Anterior cingulate cortex (tissue), 58 donors: Measurements from ENCODE around the gene PSTPIP1.

Experiments
- DNase-seq, 58 donors: peaks; one replicate each; lab custom pipeline; 2025; lab: John Stamatoyannopoulos, UW

Gene PSTPIP1

DNA sequence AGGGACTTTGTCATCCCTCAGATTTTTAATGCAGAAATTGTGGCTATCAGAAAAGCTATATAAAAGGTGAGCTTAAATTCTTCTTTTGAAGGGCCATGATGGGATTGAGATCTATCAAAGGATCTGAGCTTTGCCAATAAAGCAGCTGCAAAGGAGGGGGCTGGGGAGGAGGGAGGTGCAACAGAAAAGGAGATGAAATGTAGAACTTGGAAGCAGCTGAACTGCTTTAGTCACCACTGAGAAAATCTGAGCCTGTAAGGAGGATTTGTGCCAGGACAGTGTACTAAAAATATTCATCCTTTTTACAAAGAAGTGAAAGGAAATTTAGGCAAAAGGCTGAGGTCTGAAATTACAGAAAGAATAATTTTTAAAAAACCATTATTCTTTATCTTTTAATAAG, 65.6 kb downstream of the PSTPIP1 start:
- peak in 19 of 58 donors; percentile 12 to 73 (median 30) for DNase-seq

DNA sequence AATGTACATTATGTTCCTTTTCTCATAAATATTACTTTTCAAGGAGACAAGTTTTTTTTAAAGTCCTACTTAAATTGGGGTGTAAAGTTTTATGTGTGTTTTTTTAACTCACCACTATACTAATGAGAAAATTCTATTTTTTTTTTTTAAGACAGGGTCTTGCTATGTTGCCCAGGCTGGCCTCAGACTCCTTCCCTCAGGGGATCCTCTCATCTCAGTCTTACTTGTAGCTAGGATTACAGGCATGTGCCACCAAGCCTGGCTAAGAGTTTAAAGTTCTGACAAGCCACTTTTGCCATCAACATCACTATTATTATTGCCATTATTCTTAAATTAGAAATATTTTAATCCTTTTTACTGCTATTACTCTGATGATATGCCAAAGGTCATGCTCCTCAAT, 68.3 kb downstream of the PSTPIP1 start:
- DNase-seq, result no peak

DNA sequence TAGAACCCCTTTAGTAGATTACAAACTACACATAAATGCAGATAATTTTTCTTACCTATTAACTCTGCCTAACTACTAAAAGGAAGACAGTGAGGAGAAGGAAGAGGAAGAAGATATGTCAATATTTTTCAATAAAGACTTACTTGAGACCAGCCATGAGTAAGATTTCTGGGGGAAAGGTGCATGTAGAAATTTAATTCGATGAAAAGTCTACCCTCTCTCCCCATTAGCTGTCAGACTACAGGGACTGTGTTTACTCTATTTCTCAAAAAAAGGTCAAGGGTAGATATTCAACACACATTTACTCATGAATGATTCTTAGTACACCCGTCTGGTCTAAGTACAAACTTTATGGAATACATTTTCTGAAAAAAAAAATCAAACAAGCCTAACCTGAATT, 69.1 kb downstream of the PSTPIP1 start:
- no peak for DNase-seq

DNA sequence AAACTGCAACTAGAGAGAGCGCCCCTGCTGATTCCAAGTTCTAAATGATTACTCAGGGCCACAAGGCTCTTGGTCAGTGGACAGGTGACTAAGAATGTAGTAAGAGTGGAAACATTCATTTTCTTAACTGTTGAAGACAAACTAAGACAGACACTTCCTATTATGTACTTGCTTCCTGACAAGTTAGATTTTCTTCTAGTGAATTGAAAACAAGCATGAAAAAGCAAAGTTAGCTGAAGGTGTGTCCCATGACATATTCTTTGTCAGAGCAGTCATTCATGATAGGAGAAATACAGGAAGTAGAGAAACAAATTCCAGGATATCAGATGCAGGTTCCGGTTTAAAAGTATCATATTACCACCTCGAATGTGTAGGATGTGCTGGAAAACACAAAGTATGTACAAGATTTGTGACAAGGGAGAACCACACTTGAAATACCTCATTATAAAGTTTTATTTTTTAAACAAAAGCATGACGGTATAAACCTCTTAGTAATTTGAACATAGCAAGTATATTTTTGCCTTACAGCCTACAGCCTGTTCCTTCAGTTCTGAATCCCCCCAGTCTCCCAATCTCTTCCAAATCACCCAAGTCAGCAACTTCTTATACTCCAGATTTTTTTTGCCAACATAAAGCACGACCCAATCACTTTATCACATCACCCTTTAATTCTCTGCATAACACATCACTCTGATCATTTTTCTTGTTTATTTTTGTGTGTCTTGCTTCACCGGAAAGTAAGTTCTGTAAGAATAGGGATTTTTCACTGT, 69.8 kb downstream of the PSTPIP1 start:
- DNase-seq, result no peak

GRCh38 chr15:77066971-77067690, 72.2 kb downstream of the PSTPIP1 start:
- no peak for DNase-seq

DNA sequence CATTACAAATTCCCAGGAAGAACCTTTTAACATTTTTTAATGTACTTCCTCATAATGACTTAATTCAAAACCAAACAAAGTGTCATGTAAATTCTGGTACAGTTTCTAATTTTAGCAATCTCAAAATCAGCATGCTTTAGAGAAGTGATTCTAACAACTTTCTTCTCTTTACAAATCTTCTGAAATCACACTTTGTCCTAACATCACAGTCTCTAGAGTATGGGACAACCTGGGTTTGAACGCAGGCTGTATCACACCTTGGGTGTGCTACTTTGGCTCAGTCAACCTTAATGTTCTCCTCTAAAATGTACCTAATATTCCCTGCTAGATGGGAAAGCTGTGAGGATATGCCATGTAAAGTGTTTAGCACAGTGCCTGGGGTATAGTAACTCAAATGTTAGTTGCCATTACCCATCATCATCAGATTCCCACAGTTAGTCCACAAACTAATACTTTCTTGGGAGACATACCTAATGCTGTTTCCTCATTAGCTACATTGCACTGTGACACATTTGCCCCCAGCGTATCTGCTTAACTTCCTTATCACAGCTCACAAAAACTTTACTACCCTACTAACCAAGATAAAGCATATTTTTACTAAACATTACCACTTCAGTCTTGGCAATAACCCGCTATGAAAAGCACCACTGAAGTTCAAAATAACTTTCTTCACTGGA, 72.9 kb downstream of the PSTPIP1 start:
- no peak for DNase-seq

DNA sequence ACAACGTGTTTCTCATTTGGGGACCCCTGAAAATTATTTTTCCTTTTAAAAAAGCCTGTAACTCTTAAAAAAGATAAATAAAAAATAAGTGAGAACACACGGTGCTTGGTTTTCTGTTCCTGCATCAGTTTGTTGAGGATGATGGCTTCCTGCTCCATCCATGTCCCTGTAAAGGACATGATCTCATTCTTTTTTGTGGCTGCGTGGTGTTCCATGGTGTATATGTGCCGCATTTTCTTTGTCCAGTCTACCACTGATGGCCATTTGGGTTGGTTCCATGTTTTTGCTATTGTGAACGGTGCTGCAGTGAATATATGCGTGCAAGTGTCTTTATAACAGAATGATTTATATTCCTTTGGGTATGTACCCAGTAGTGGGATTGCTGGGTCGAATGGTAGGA, 73.7 kb downstream of the PSTPIP1 start:
- no peak for DNase-seq

DNA sequence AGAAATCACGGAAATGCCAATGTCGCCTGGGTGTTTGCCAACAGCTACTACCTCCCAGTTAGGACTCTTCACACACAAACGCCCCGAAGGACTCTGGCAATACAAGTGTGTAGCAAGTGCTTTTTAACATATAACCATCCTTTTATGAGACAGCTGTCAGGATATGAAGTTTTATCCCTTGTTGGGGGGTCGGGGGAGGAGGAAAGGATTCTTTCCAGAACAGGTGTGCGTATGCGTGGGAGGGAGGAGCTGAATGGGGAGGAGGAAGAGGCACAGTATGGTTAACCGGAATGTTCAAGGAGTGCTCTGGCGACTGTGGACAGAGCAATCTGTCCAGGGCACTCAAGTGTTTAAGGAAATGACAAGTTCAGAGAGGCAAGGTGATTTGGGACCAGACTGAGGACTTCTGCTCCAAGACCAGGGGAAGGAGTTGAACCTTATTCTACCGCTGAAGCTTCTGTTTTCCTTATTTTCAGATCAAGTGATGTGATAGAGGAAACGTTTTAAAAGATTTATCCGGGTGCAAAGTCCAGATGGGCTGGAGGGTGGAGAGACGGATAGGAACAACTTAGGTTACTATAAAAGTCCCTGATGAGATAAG, 74.7 kb downstream of the PSTPIP1 start:
- DNase-seq, result peak in 1 of 58 donors; percentile 8

- peak in 1 of 58 donors; percentile 15 for DNase-seq
Observed at GRCh38 chr15:77070180-77070494, 75.2 kb downstream of the PSTPIP1 start.

DNA sequence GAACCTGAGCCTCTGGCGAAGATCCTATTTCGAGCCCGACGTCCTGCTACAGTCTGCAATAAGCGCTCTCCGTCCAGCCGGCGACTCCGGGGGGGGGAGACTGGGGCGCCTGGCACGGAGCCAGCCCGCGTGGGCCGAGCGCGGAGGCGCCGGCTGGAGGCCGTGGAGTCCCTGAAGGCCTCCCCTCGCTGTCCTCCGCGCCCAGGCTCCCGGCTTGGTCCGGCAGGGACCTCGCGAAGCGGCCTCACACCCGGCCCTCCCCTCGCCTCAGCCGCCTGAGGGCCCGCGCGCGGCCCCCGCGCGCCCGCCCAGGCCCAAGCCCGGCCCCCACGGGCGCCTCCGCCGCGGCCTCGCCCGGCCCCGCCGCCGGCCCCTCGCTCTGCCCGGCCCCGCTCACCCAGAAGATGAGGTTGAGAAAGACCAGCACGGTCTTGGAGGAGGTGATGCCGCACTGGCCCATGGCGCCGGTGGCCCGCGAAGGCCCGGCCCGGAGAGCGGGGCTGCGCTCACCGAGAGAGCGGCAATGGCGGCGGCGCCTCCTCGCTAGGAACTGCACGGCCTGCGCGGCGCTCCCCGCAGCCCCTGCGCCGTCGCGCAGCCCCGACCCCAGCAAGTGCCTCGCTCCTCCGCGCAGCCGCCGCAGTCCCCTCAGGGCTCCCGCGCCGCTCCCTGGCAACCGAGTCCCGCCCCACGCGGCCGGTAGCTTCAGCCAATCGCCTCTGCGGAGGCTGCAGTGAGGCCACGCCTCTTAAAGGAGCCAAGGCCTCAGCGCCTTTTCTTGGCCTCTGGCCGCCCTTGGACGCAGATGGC, 75.8 kb downstream of the PSTPIP1 start, which contains the start of gene TSPAN3:
TSPAN3 (minus strand) TSS at position 615 of the 810 bp plus-strand sequence; CDS start at position 460, 155 bp downstream.
- peak; percentile 39 to 95 (median 89) for DNase-seq

- no peak for DNase-seq
Observed at GRCh38 chr15:77071305-77072223, 76.6 kb downstream of the PSTPIP1 start.

DNA sequence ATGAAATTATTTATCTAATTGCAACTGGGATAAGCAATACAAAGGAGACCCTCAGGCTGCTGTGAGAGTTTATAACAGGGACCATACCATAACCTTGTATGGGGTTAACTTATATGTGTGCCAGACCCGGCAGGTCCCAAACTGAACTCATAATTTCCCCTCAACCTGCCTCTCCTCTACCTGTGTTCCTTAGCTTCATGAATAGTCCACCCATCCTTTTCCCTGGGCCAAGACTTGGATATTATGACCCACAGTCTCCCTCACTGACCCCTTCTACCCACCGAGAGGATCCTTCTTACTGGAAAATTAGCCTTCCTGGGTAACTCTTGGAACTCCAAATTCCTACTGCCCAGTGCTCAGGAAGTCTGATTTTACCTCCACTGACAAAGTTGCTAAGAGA, 79.4 kb downstream of the PSTPIP1 start:
- no peak for DNase-seq

DNA sequence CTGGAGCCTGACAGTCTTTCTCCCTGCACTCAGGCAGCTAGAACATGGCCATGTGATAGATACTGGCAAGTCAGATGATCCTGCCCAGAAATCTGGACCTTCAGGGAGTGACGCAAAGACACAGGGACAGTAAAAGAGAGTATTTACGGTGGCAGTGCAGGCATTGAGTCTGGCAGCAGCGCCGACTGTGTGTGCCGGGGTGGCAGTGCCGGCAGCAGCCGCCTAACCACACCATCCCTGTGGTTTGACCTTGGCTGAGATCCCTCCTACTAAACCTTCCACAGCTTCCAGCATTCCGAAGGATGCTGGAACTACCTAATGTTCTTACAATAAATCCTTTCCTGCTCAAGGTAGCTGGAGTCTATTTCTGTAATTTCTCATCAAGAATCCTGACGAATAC, 80.6 kb downstream of the PSTPIP1 start:
- peak in 37 of 58 donors; percentile 10 to 75 (median 29) for DNase-seq

GRCh38 chr15:77076323-77076915, 81.5 kb downstream of the PSTPIP1 start:
- peak in 4 of 58 donors; percentile 7 to 52 (median 32) for DNase-seq

DNA sequence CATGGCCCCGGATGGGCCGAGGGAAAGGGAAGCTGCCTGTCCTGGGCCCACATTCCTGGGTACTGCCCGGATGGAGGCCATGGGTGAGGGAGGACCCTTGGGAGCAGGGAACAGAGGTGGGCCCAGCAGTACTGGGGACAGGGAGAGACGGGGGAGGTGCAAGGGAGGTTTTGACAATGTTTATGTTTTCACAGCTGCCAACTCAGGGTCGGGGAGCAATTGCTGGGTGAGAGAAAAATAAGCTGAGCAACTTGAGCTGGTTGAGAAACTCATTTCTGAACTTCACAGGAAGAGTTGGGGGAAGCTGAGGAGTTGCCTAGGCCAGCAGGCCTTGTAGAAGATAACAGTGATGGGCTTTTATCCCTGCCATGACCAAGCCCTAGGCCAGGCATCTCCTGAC, 87.0 kb downstream of the PSTPIP1 start:
- DNase-seq, result no peak

GRCh38 chr15:77083381-77084160, 88.6 kb downstream of the PSTPIP1 start:
- peak; percentile 23 to 93 (median 74) for DNase-seq

- no peak for DNase-seq
Observed at GRCh38 chr15:77084436-77084835, 89.5 kb downstream of the PSTPIP1 start.

DNA sequence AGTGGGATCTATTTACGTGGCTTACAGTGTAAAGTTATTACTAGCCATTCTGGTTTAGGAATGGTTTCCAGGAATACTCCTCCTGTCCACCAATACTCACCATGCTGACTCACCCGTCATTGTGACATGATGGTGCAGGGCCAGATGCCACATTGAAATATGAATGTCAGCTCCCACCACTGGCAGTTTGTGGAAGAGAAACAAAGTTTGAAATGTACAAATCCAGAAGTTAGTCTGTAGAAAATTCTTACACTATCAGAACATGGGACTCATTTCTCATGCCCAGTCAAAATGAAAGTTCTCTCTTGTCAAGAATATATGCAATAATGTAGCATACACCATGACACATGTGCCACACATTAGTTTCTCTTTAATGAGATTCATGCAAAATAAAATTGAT, 90.4 kb downstream of the PSTPIP1 start:
- DNase-seq, result no peak
